GM10266 (cell line): Measurements from ENCODE around the gene PHYKPL.

Experiments used
- DNase-seq: peaks from one replicate; pipeline ENCODE4 v3.0.0; 2012; ENCODE audit errors: extremely low spot score
- TF ChIP-seq, protein P1 (sequence below): IDR thresholded peaks from 2 replicates; pipeline ENCODE4 v1.5.1; 2012; ENCODE audit warnings: mild to moderate bottlenecking, low read depth; ENCODE audit not compliant: control insufficient read depth, insufficient read depth; ENCODE audit errors: missing control alignments

Gene PHYKPL

DNA sequence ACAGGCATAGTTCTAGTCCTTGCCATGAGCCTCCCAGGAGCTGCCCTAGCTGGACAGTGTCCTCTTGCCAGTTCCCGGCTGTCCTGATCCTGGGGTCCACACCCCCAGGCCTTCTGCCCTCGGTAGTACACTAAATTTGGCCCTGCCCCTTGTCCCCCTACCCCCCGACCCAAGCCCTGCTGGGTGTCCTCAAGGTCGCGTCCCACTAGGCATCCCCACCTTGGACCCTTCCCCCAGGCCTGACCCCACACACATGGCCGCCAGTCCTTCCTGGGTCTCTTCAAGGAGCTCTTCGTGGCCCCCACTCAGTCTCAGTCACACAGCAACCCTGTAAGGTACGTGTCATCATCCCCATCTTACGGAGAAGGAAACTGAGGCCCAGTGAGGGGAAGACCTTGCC, 40.0 kb upstream of the PHYKPL start:
- DNase-seq = no peak
- TF ChIP-seq, protein P1, sequence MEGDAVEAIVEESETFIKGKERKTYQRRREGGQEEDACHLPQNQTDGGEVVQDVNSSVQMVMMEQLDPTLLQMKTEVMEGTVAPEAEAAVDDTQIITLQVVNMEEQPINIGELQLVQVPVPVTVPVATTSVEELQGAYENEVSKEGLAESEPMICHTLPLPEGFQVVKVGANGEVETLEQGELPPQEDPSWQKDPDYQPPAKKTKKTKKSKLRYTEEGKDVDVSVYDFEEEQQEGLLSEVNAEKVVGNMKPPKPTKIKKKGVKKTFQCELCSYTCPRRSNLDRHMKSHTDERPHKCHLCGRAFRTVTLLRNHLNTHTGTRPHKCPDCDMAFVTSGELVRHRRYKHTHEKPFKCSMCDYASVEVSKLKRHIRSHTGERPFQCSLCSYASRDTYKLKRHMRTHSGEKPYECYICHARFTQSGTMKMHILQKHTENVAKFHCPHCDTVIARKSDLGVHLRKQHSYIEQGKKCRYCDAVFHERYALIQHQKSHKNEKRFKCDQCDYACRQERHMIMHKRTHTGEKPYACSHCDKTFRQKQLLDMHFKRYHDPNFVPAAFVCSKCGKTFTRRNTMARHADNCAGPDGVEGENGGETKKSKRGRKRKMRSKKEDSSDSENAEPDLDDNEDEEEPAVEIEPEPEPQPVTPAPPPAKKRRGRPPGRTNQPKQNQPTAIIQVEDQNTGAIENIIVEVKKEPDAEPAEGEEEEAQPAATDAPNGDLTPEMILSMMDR = no peak

DNA sequence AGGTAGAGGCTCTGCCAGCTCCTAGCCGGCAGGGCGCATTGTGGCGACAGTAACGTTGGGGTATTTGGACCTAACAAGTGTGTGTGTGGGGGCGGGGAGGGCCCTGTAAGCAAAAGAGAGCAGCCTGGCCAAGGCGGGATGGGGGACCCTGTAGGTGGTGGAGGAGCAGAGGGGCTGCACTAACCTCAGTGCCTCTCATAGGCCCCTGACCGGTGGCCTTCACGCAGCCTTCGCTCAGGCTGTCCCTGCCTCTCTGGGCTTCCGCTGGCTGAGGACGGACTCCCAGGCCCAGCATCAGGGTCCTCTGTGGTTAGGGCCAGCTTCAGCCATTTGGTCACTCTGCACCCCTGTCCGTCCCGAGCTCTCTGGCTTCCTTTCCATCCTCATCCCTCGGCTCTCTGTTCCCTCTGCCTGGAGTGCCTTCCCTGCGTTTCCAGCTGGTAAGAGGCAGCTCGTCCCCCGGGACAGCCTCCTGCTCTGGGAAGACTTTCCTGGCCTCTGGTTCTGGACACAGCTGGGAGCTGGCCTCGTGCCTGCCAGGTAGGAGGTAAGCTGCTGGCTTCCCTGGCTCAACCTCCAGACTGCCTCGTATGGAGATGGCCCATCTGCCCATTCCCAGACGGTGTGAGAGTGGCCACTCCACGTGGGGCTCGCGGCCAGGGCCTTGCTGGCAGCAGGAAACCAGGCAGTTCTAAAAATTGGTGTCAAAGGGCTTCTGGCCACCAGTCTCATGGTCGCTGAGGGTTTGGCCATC, 39.3 kb upstream of the PHYKPL start:
- DNase-seq = no peak
- TF ChIP-seq, protein P1 = no peak

DNA sequence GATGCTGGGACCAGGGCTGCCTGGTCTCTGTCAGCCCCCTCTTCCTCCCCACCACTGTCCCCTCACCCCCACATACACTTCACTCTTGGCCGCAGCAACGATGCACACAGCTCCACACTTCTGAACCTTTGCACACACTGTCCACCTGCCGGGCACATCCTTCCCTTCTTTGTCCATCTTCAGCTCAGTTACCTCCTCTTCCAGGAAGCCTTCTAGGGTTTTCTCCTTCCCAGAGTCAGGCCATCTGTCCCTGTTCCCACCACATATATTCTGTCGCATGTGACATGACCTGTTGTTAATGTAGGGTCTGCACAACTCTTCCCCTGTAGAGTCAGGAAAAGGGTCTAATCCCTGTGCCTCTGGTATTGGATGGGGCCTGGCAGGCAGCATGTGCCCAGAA, 38.6 kb upstream of the PHYKPL start:
- DNase-seq = no peak
- TF ChIP-seq, protein P1 = no peak

DNA sequence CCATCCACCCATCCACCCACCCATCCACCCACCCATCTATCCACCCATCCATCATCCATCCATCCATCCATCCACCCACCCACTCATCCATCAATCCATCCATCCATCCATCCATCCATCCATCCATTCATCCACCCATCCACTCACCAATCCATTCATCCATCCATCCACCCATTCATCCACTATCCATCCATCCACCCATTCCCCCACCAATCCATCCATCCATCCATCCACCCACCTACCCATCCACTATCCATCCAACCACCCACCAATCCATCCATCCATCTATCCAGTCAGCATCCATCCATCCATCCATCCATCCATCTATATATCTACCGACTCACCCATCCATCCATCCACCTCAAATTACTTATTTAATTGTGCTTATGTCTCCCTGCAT, 36.9 kb upstream of the PHYKPL start:
- DNase-seq = no peak
- TF ChIP-seq, protein P1 = no peak

DNA sequence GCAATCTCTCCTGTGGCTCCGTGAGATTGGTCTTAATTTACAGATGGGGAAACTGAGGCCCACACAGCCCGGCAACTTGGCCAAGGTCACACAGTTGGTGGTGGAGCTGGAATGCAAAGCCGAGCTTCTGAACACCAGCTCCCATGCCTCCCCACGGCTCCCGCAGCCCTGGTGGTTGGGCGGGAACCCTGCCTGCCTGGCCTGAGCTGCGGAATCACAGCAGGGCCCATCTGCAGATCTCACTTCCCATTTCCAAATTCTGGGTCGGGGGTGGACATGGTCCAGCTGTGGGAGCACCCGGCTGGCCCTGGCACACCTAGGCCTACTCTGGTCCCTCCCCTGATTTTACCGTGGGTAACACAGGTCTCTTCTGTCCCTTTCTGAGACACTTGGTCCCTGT, 35.3 kb upstream of the PHYKPL start:
- no peak for DNase-seq
- TF ChIP-seq, protein P1 = no peak

DNA sequence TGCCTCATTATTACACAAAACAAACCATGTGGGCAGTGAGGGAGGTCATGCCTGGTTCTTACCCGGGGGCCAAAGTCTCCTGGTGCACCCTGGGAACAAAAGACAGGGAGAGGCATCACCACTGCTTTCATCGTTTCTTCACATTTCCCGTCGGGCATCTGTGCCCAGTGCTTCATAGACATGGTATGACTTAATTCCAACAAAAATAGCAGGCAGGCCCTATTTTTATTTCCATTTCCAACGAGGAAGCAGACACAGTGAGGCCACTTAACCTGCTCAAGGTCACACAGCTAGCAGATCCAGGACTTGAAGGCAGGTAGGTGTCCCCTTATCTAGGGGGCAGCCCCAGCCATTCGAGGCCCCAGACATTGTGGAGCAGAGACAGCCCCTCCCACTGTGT, 34.6 kb upstream of the PHYKPL start:
- DNase-seq = no peak

DNA sequence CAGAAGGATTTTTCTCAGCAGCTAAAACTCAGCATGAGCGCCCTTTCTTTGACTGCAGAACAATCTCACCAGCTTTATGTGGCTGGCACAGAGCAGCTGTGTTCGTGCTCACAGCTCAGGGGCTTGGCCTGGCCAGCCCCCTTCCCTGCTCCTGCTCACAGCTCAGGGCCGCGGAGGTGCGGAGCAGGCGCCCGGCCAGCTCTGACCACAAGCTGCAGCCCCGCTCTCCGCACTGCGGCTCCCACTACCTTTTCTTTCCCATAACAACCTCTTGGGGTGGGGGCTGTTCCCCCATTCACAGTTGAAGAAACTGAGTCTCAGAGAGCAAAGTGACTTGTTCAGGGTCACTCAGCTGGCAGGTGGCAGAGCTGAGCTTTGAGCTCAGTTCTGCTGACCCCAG, 34.0 kb upstream of the PHYKPL start:
- no peak for DNase-seq
- TF ChIP-seq, protein P1 = no peak

More for the DNA sequence above, 34.6 kb upstream of the PHYKPL start:
- TF ChIP-seq, protein P1 = no peak
